Stimulated activated CD8-positive, alpha-beta memory T cell treated with anti-CD3 and anti-CD28 coated beads, Interleukin-15, amount 100 ng/mL, for 1 hour (primary cell): ENCODE data around the gene TXNL4A.
"Not testable (repeated sequence)": the region's sequence is repeated elsewhere in the genome, so short reads cannot be mapped to it uniquely, and the experiment has no call there.

ENCODE experiments used
- DNase-seq: peaks from one replicate; pipeline ENCODE4 v3.0.0-alpha.2; 2020; ENCODE audit warnings: low read depth

Gene TXNL4A

GRCh38 chr18:79963658-79964329, 24.6 kb downstream of the TXNL4A start:
- no peak for DNase-seq

- no peak for DNase-seq
Observed at GRCh38 chr18:79962835-79963657, 25.3 kb downstream of the TXNL4A start.

GRCh38 chr18:79962311-79962710, 26.1 kb downstream of the TXNL4A start:
- DNase-seq, result no peak

GRCh38 chr18:79961527-79962291, 26.7 kb downstream of the TXNL4A start:
- DNase-seq, result no peak

GRCh38 chr18:79960921-79961526, 27.3 kb downstream of the TXNL4A start:
- no peak for DNase-seq

GRCh38 chr18:79960161-79960801, 28.1 kb downstream of the TXNL4A start:
- not testable (repeated sequence) for DNase-seq

- no peak for DNase-seq
Observed at GRCh38 chr18:79958981-79959380, 29.4 kb downstream of the TXNL4A start.

GRCh38 chr18:79956276-79956675, 32.1 kb downstream of the TXNL4A start:
- DNase-seq, result no peak

GRCh38 chr18:79955302-79956075, 32.9 kb downstream of the TXNL4A start:
- no peak for DNase-seq

- no peak for DNase-seq
Observed at GRCh38 chr18:79954791-79955190, 33.6 kb downstream of the TXNL4A start.

- DNase-seq, result no peak
Observed at GRCh38 chr18:79953971-79954651, 34.3 kb downstream of the TXNL4A start.

- no peak for DNase-seq
Observed at GRCh38 chr18:79952996-79953559, 35.3 kb downstream of the TXNL4A start.

- no peak for DNase-seq
Observed at GRCh38 chr18:79952456-79952995, 35.8 kb downstream of the TXNL4A start.

GRCh38 chr18:79951545-79952455, 36.6 kb downstream of the TXNL4A start, which contains the start of gene SLC66A2:
TSS of gene SLC66A2 (minus strand) at chr18:79951653. CDS start at chr18:79950926, 727 bp downstream.
- DNase-seq, result peak; percentile 94

GRCh38 chr18:79950515-79951341, 37.6 kb downstream of the TXNL4A start:
- DNase-seq, result no peak

- DNase-seq, result no peak
Observed at GRCh38 chr18:79949697-79950487, 38.5 kb downstream of the TXNL4A start.
